Activated CD4-positive, CD25-positive, alpha-beta regulatory T cell treated with anti-CD3 and anti-CD28 coated beads, Interleukin-2, amount 50 U/mL, for 24 hours (primary cell): ENCODE data around the gene PPP1R26.
"Not testable (repeated sequence)": the region's sequence is repeated elsewhere in the genome, so short reads cannot be mapped to it uniquely, and the experiment has no call there.

Experiments
- ATAC-seq, 2 donors: fragments of 150-1000 bp; cut with Tn5 transposase; one replicate each; pipeline ENCODE4 v1.10.0; 2021; ENCODE audit warnings: mild to moderate bottlenecking in 1 of 2, moderate library complexity in 1 of 2

Gene PPP1R26, protein sequence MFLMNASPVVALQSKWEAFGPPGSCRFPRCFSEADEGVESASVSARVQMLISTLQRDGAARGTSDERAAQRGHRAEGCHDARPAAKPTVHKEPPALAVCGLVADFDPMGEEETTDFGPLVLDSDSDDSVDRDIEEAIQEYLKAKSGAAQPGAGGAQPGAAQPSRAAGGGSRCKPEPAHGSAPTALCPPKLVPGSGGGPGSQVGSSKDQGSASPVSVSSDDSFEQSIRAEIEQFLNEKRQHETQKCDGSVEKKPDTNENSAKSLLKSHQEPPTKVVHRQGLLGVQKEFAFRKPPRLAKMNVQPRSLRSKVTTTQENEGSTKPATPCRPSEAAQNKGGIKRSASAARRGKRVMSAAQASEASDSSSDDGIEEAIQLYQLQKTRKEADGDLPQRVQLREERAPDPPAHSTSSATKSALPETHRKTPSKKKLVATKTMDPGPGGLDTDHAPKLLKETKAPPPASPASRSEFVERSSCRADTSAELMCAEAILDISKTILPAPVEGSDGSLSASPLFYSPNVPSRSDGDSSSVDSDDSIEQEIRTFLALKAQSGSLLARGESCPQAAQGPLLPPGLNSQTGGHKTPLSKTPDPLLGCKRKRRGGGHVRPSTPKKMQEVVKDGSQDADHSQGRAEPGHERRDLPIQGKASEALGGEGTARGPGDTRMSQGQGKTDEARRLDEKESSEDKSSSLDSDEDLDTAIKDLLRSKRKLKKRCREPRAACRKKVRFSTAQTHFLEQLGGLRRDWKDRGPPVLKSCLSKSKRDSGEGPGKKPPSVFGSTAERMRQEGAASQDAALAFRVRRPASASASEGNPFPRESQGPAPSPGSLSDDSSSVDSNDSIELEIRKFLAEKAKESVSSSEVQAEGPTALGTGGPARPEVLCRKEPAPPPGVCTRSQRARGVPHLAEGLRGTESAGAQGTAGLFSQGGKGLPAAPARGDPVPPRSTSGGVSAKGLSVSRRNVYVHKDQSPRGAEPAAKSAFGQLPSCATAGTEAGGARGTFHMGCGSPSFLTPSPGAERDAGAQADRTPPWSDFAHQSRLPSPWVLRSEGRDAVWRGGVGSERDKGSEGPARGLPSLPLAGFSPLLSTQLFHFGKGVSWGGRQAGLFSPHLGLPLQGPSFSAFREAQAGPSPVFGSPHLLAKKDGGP (N-terminal part only)

DNA sequence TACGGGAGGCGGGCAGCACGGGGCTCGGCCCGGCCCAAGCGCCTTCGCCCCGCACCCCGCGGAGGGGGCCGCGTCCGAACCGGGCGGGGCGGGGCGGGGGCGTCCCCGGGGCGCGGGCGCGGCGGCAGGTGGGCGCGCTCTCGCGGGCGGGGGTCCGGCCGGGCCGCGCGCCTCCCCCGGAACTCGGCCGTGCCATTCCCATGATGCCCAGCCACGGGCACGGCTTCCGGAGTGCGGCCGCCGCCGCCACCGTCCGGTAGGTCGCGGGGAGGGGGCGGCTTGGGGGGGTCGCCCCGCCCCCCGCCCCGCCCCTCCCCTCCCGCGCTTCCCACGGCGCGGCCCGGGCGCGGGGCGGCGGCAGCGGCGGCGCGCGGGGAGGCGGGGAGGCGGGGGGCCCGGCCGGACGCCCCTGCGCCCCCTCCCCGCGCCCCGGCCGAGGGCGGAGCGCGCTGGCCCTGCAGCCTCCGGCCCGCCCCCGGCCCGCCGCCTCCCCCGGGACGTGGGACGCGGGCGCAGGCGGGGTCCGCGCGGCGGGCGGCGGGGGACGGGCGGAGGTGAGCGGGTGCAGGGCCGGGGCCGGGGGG is at the start of gene PPP1R26:
Gene PPP1R26, plus strand, starts transcription at position 314 of the 584 bp plus-strand sequence. CDS start 4,729 bp downstream, outside the sequence.
- ATAC-seq, result no peak

DNA sequence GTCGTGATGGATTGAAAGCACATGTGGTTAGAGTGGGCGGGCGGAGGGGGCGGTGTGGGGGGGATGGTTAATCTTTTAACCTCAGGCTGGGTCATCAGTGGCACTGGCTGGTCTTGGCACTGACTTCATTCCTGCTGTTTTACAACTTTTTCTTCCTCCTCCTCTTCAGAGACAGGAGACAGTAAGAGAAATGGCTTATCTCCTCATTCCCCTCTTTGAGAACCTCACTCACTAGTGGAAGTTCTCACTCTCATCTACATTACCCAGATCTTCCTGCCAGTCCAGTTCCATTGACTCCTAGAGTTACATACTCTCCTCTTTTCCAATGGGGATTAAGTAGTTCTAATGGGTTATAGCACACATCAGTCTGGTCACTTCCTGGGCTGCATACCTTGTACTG is 42.3 kb upstream of the PPP1R26 start:
- no peak for ATAC-seq

DNA sequence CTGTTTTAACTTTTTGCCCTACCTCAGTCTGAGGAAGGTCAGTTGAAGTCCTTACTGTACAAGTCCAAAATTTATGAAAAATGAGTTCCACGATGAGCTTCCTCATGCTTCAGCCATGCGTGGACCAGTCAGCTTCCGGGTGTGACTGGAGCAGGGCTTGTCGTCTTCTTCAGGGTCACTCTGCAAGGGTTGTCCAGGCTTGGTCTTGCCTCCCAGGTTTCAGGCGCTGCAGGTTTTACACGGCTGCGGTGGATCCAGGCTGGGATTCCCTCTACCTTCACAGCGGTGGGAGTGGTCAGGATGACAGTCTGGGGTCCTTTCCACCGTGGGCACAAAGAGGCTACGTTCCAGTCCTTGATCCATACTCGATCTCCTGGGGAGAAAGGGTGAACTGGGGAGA is 41.9 kb upstream of the PPP1R26 start:
- ATAC-seq, result not testable (repeated sequence)

DNA sequence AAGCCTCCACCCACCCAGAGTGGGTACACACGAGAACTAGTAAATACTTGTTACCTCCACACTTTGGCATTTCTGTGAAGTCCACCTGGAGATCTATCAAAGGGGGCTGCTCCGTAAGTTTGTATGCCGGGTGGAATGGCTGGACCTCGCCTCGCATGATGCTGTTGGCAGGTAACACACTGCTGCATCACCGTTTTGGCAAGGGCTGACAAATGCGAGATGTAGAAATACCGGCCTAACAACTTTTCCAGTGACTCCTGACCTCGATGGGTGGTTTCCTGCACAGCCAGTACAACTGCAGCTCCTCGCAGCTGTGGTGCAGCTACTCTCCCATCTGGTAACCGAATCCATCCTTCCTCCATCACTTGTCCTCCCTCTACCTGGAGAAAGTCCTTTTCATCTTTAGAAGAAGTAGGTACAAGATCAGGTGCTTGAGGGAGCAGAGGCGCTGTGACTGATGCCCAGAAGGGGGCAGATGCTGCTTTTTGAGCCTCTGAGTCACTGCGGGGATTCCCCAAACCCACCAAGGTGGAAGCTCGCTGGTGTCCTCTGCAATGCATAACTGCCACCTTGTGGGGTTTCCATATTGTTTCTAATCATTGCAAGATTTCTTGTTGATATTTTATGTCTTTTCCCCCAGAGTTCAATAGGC is 40.9 kb upstream of the PPP1R26 start:
- not testable (repeated sequence) for ATAC-seq

DNA sequence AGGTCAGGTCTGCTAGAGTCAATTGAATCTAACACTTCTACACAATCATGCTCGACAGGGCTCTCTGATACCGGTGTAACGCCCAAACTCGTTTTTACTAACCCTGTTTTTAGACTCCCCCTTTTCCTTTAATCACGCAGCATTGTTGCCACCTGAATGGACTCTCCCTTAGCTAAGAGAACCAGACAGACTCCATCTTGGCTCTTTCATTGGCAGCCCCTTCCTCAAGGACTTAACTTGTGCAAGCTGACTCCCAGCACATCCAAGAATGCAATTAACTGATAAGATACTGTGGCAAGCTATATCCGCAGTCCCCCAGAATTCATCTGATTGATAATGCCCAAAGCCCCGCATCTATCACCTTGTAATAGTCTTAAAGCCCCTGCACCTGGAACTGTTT is 40.1 kb upstream of the PPP1R26 start:
- not testable (repeated sequence) for ATAC-seq

DNA sequence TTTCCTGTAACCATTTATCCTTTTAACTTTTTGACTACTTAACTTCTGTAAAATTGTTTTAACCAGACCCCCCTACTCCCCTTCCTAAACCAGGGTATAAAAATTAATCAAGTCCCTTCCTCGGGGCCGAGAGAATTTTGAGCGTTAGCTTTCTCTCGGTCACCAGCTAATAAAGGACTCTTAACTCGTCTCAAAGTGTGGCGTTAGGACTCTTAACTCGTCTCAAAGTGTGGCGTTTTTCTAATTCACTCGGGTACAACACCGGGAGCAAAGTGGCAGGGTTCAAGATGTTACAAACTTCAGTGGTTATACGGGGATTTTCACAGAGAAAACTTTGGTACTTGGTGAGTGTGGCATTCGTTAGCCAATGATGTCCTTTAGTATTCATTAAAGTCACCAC is 39.7 kb upstream of the PPP1R26 start:
- ATAC-seq, result no peak

DNA sequence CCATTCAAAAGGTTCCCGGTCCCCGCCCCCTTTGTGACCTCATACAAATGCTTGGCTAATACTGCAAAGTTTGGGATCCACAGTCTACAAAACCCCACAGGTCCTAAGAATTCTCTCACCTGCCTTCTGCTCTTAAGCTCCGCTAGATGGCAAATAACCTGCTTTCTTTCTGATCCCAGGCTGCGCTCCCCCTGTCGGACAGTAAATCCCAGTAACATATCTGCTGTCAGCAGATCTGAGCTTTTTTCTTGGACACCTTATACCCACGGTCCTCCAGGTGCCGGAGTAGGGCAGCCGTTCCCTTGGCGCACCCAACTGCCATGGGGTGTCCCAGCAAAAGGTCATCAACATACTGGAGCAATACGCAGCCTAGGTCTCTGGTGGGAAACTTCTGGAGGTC is 39.0 kb upstream of the PPP1R26 start:
- no peak for ATAC-seq

DNA sequence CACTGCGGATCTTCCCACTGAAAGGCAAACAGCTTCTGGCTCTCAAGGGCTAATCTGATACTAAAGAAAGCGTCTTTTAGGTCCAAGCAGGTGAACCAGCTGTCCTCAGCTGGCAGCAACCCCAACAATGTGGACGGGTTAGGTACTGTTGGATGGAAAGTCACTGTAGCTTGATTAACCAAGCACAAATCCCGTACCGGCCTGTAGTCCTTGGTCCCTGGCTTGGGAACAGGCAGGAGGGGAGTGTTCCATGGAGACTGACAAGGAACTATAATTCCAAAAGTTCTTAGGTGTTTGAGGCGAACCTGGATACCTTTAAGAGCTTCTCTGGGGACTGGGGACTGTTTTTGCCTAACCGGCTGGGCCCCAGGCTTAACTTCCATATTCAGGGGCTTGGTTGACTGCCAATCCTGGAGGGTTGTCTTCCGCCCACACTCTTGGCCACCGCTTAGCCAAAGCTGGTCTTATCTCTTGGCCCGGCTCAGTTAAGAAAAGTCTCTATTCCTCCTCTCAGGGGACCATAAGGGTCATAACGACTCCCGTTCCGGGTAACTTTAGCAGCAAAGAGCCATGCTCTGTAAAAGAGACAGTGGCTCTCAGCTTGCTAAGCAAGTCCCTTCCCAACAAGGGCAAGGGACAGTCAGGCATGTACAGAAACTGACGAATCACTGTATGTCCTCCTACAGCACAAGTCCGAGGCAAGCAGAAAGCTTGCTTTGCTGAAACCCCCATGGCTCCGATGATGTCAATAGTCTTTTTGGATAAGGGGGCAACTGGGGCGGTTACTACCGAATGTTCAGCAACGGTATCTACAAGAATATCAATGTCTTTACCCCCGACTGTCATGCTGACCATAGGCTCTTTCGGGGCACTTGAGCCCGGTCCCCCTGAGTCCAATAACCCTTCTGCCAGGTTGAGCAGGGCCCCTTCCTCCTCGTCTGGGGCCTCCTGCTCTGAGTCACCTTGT is 38.2 kb upstream of the PPP1R26 start:
- not testable (repeated sequence) for ATAC-seq

DNA sequence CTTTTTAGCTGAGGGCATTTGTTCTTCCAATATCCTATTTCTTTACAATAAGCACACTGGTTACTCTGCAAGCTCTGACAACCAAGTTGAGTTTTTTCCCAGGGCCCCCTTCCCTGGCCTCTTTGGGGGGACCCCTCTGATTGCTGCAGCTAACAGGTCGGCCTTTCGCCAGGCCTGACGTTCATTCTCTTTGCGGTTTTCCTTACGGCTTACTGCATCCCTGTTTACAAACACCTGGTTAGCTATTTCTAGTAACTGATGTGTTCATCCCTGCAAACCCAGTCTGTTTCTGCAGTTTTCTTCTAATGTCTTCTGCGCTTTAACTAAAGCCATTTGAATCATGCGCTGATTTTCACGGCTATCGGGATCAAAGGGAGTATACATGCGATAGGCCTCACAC is 37.5 kb upstream of the PPP1R26 start:
- ATAC-seq, result no peak

DNA sequence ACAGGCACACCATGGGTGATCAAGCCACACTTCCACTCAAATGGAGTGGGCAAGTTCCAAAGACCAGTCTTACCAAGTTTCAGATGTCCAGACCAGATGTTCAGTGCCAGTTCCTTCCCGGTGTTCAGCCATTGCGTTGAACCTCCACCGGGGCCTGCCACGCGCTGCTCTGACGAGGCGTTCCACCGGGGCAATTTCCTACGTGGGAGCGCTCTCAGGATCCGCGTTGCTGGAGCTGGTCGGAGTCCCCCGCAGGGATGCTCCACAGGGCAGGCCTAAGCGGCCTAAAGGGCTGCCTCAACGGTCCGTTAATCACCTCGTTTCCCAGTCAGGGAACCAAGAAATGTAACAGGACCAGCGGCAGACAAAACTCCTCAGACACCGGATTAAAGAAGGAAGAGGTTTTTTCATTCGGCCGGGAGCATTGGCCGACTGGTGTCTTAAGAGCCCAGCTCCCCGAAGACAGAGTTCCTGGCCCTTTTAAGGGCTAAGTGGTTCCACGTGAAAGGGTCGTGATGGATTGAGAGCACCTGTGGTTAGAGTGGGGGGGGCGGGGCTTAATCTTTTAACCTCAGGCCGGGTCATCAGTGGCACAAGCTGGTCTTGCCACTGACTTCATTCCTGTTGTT is 35.7 kb upstream of the PPP1R26 start:
- no peak for ATAC-seq

DNA sequence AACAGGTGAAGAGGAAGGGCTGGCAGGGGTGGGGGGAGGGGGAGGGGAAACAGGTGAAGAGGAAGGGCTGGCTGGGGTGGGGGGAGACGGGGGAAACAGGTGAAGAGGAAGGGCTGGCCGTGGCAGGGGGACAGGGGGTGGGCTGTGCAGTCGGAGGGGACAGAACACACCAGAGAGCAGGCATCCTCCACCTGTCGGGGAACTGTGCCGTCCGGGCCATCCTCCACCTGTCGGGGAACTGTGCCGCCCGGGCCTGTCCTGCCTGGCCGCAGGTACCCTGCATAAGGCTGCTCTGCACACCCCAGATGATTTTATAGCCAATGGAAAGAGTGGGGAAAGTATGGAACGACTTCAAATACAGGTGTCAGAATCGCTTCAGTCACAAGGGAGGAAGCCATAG is 32.5 kb upstream of the PPP1R26 start:
- no peak for ATAC-seq

DNA sequence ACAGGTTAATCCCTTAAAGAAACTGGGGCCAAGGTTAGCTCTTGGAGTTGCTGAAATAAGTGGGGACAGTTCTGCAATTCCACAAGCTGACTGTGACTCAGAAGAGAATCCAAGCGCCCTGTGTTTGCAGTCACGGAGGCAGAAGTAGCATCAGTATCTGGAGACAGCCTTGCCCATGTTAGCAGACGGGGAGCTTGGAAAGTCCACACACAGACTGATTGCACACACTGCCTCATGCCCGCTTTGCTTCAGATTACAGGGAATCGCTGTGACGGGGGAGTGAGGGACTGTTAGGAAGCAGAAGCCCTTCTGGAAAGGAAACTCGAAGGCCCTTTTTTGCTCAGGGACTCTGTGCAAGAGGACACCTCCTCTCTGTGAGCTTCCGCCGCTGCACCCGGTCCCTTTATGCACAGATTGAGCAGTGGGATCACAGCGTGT is 30.9 kb upstream of the PPP1R26 start:
- ATAC-seq, result no peak

DNA sequence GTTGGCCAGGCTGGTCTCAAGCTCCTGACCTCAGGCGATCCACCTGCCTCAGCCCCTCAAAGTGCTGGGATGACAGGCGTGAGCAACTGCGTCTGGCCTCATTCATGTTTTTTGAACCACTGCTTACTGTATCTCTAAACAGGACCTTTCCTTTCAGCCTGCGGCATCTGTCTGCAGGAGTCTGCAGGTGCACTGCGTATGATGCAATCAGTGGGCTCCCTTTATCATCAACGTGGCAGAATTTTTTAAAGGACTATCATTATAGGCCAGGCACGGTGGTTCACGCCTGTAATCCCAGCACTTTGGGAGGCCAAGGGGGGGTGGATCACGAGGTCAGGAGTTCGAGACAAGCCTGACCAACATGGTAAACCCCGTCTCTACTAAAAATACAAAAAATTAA is 30.1 kb upstream of the PPP1R26 start:
- ATAC-seq, result not testable (repeated sequence)

DNA sequence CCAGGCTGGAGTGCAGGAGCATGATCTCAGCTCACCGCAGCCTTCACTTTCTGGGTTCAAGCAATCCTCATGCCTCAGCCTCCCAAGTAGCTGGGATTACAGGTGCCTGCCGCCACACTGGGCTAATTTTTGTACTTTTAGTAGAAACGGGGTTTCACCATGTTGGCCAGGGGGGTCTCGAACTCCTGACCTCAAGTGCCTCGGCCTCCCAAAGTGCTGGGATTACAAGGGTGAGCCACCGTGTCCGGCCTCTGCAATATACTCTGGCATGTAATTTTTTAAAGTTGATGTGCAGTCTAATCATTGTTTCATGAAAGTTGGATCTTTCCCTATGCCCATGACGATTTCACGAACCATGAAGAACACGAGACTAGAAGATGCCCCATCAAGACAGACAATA is 28.6 kb upstream of the PPP1R26 start:
- no peak for ATAC-seq

DNA sequence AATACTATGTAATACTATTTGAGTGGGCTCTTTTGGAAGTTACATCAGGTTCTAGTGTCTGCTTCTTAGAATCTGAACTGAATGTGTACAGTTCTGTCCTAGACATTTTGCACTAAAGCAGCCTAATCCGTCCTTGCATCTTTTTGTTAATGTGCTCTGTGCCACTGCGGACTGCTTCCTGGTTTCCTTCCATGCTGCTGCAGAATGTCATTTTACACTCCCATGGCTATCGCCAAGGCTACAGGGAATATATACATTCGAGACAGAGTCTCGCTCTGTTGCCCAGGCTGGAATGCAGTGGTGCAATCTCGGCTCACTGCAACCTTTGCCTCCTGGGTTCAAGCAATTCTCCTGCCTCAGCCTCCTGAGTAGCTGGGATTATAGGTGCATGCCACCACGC is 27.7 kb upstream of the PPP1R26 start:
- not testable (repeated sequence) for ATAC-seq

DNA sequence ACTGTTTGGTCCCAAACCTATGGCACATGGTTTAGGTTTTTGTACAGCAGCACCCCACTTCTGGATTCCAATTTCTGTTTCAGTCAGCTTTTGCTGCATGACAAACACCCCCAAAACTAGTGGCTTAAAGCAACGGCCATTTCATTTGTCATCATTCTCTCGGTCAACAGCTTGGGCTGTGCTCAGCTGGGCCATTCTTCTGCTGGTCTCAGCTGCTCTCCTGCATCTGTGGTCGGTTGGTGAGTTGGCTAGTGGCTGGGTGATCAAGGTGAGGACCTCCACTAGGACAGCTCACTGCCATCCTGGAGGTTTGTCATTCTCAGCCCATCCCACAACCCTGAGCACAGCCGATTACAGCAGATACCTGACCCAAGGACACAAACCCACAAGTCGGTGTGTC is 24.8 kb upstream of the PPP1R26 start:
- no peak for ATAC-seq

DNA sequence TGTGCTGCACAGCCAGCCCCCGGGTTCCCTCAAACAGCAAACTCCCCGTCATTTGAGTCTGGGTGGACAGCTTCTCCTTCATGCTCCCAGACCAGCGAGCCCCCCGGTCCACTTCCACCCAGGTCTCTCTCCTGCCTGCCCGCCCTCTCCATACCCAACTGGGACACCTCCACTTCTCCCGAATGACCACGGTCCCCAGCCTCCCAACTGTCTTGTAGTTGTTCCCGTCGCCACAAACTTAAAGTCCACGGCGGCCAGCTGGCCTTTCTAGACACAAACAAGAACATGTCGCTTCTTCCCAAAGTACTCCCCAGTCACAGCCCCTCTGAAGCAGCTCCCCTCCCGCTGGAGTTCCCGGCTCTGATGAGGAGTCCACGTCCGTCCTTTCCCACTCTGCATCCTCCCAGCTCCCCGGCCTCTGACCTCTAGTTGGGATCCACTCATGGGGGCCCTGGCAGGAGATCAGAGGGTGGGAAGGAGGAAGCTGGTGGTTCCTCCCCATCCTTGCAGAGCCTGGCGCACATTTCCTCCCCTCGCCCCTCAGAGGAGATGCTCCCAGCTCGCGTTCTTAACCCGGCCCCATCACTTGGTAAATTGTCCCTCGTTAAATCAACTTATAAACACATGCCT is 24.1 kb upstream of the PPP1R26 start:
- no peak for ATAC-seq

DNA sequence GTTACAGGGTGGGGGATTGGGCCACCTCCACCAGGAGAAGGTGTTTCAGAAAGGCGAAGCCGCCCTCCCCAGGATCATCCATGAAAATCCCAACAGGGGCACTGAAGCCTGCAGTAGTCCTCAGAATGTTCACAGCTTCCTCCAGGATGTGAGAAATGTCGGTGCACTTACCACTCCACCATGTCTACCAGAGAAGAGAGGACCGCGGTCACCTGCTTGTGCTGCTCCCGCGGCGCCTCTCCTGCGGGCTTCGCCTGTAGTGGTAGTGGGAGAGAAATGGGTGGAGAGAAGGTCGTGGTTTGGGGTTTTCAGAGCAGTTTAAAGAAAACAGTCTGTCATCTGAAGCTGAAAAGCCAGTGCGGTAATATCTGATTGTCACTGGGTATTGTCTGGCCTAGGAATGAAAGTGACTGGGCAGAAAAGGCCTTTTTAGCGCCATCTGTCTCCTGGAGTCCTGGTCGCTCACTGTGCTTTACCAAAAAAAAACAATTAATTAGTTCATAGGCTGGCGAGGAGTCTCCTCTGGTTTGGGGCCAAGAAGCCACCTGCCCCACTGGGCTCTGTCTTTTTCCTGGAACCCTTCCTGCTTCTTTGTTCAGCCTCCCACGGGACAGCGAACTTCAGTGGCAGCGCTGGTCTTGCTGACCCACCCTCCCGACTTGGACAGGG is 23.0 kb upstream of the PPP1R26 start:
- no peak for ATAC-seq

DNA sequence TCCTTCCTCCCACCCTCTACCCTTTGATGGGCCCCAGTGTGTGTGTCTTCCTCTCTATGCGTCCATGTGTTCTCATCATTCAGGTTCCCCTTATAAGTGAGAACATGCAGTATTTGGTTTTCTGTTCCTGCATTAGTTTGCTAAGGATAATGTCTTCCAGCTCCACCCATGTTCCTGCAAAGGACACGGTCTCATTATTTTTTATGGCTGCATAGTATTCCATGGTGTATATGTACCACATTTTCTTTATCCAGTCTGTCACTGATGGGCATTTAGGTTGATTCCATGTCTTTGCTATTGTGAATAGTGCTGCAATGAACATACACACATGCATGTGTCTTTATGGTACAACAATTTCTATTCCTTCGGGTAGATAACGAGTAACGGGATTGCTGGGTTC is 21.1 kb upstream of the PPP1R26 start:
- not testable (repeated sequence) for ATAC-seq
